GM23338 (cell line): ENCODE results near the gene TMEM158. TPM values are rescaled to one million over a fixed set of nuclear protein-coding genes. Genes with fewer than 3 reads are reported as not detected.

ENCODE experiments used
- ATAC-seq: fragments of 200-7000 bp; cut with Tn5 transposase; 3 replicates; pipeline ENCODE4 v1.9.1; 2020
- DNase-seq: peaks from one replicate; pipeline ENCODE4 v3.0.0-alpha.2; 2015; ENCODE audit warnings: low spot score
- H2AFZ ChIP-seq: fragments of 200-600 bp; sonication (generic); 2 replicates; pipeline ENCODE4 v1.8.0; 2016; ENCODE audit warnings: antibody characterized with exemption, mild to moderate bottlenecking, moderate library complexity
- H3F3A ChIP-seq: fragments of 200-600 bp; sonication (generic); replicated peaks from 2 replicates; pipeline ENCODE4 v1.8.0; 2017; ENCODE audit warnings: antibody characterized with exemption, mixed run types, low read depth
- H3K27ac ChIP-seq: fragments of 200-600 bp; sonication (generic); 2 replicates; pipeline ENCODE4 v1.6.1; 2016; ENCODE audit warnings: low read depth
- H3K27me3 ChIP-seq: fragments of 200-600 bp; sonication (generic); 2 replicates; pipeline ENCODE4 v1.8.0; 2016; ENCODE audit warnings: mild to moderate bottlenecking, mixed run types, moderate library complexity; ENCODE audit not compliant: insufficient read depth
- H3K36me3 ChIP-seq: fragments of 200-600 bp; sonication (generic); 2 replicates; pipeline ENCODE4 v1.8.0; 2016; ENCODE audit warnings: mild to moderate bottlenecking; ENCODE audit not compliant: insufficient read depth
- H3K4me1 ChIP-seq: fragments of 200-600 bp; sonication (generic); 2 replicates; pipeline ENCODE4 v1.8.0; 2016; ENCODE audit warnings: mild to moderate bottlenecking, moderate library complexity; ENCODE audit not compliant: insufficient read depth
- H3K4me2 ChIP-seq: fragments of 200-600 bp; sonication (generic); 2 replicates; pipeline ENCODE4 v1.7.1; 2017; ENCODE audit warnings: mixed run types
- H3K4me3 ChIP-seq: fragments of 200-600 bp; sonication (generic); 2 replicates; pipeline ENCODE4 v1.6.1; 2016; ENCODE audit warnings: mixed run types
- H3K79me2 ChIP-seq: fragments of 200-600 bp; sonication (generic); replicated peaks from 2 replicates; pipeline ENCODE4 v1.8.0; 2017; ENCODE audit warnings: mild to moderate bottlenecking; ENCODE audit not compliant: insufficient read depth
- H3K9me2 ChIP-seq: fragments of 200-600 bp; sonication (generic); 2 replicates; pipeline ENCODE4 v1.8.0; 2017; ENCODE audit not compliant: insufficient read depth
- H4K20me1 ChIP-seq: fragments of 200-600 bp; sonication (generic); replicated peaks from 2 replicates; pipeline ENCODE4 v1.8.0; 2017; ENCODE audit warnings: mild to moderate bottlenecking; ENCODE audit not compliant: insufficient read depth
- H3K27ac Mint-ChIP-seq: 2 replicates; pipeline ENCODE4 v1.8.0; 2020; ENCODE audit warnings: inconsistent platforms, mild to moderate bottlenecking, moderate library complexity, mixed read lengths
- H3K27me3 Mint-ChIP-seq: 3 replicates; pipeline ENCODE4 v1.8.0; 2022; ENCODE audit warnings: low read depth, mild to moderate bottlenecking, moderate library complexity, mixed read lengths, inconsistent platforms; ENCODE audit not compliant: insufficient read depth, poor library complexity
- H3K36me3 Mint-ChIP-seq: 3 replicates; pipeline ENCODE4 v1.8.0; 2021; ENCODE audit warnings: low read depth, mild to moderate bottlenecking, inconsistent platforms, moderate library complexity, mixed read lengths
- H3K4me1 Mint-ChIP-seq: 3 replicates; pipeline ENCODE4 v1.8.0; 2020; ENCODE audit warnings: mild to moderate bottlenecking, inconsistent platforms, mixed read lengths
- H3K4me3 Mint-ChIP-seq: 3 replicates; pipeline ENCODE4 v1.8.0; 2021; ENCODE audit warnings: moderate library complexity, mild to moderate bottlenecking, inconsistent platforms, mixed read lengths
- H3K9me3 Mint-ChIP-seq: 3 replicates; pipeline ENCODE4 v1.8.0; 2020; ENCODE audit warnings: moderate library complexity, mild to moderate bottlenecking, inconsistent platforms, mixed read lengths
- CREB1 ChIP-seq: fragments of 250-450 bp; sonication (Bioruptor Pico); IDR thresholded peaks from 2 replicates; pipeline ENCODE4 v1.5.0; 2020; ENCODE audit warnings: low read depth, mild to moderate bottlenecking, moderate library complexity
- EZH2 ChIP-seq: fragments of 200-600 bp; sonication (generic); IDR thresholded peaks from one replicate; pipeline ENCODE4 v1.8.0; 2017; ENCODE audit warnings: antibody characterized with exemption, mild to moderate bottlenecking, low read depth; ENCODE audit not compliant: unreplicated experiment
- EZH2phosphoT487 ChIP-seq: fragments of 200-600 bp; sonication (generic); IDR thresholded peaks from one replicate; pipeline ENCODE4 v1.8.1; 2018; ENCODE audit warnings: antibody characterized with exemption; ENCODE audit not compliant: unreplicated experiment
- JUNB ChIP-seq: IDR thresholded peaks from one replicate; pipeline ENCODE4 v1.6.1; 2016; ENCODE audit warnings: antibody characterized with exemption; ENCODE audit not compliant: unreplicated experiment
- NANOG ChIP-seq: IDR thresholded peaks from 2 replicates; pipeline ENCODE4 v1.6.1; 2016; ENCODE audit warnings: antibody characterized with exemption, borderline replicate concordance
- STAT1 ChIP-seq: IDR thresholded peaks from one replicate; pipeline ENCODE4 v1.6.1; 2016; ENCODE audit warnings: antibody characterized with exemption; ENCODE audit not compliant: unreplicated experiment
- ZNF114 ChIP-seq: fragments of 250-450 bp; sonication (Bioruptor Pico); IDR thresholded peaks from 2 replicates; pipeline ENCODE4 v1.5.0; 2020; ENCODE audit warnings: mild to moderate bottlenecking, moderate library complexity
- polyA plus RNA-seq: library from polyadenylated mRNA; unstranded; fragments of >200 nt; fragmentation: Nextera tagmentation; extraction: Ambion mirVana; gene quantifications from 2 replicates; pipeline ENCODE4 v1.2.1, GENCODE V29; 2016
- total RNA-seq: library from RNA; depleted of rRNA; stranded (reverse); fragments of >200 nt; shearing (Covaris generic); gene quantifications from 2 replicates; pipeline ENCODE4 v1.2.3, GENCODE V29; 2014
- TF ChIP-seq, protein P1 (sequence below): fragments of 250-450 bp; sonication (Bioruptor Pico); IDR thresholded peaks from 2 replicates; pipeline ENCODE4 v1.5.0; 2020; ENCODE audit warnings: mild to moderate bottlenecking, moderate library complexity
- TF ChIP-seq, protein P2 (sequence below): IDR thresholded peaks from 2 replicates; pipeline ENCODE4 v1.6.1; 2016; ENCODE audit warnings: antibody characterized with exemption

The TMEM158 gene
- total and polyA plus RNA-seq, 2 experiments from 2014 or later, result 9.6 to 16.9 TPM

DNA sequence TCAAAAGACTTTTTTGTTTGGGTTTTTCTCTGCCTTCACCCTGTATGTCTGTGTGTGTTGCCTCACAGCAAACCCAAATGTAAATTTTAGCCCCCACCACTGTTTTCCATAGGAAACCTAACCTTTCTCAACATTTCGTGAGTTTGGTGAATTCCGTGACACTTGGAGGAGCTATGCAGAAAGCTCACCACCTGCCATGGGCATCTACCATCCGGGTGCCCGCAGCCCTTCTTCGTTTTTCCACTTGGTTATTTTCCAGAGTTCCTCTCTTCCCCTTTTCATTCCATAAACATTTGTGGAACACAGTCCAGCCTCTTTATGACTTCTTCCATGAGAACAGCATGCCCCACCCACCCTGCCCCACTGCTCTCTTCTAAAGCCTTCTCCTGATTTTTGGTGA is 31.3 kb downstream of the TMEM158 start:
- peaks cover 8% of the 10 kb centered on the region for H3K27me3 Mint-ChIP-seq
- H3K27ac Mint-ChIP-seq, result no peak overlapping the region
- peaks cover 3% of the 10 kb centered on the region for H3K4me1 Mint-ChIP-seq
- DNase-seq, result no peak
- H3K9me3 Mint-ChIP-seq, result no peaks in the 10 kb centered on the region
- no peak overlapping the region for H3K4me3 Mint-ChIP-seq
- no peaks in the 10 kb centered on the region for H3K36me3 ChIP-seq
- no peak overlapping the region for H3K4me2 ChIP-seq
- no peaks in the 10 kb centered on the region for H3K9me2 ChIP-seq
- H3K79me2 ChIP-seq, result no peaks in the 10 kb centered on the region
- no peak overlapping the region for H3K27ac ChIP-seq
- H3K4me3 ChIP-seq, result no peak overlapping the region
- H3F3A ChIP-seq, result no peaks in the 10 kb centered on the region
- TF ChIP-seq ZNF114 (CRISPR knock-in tag) (no peak), NANOG (no peak), STAT1 (no peak), EZH2phosphoT487 (no peak), EZH2 (no peak), CREB1 (CRISPR knock-in tag) (no peak), JUNB (no peak)
- TF ChIP-seq, protein P1, sequence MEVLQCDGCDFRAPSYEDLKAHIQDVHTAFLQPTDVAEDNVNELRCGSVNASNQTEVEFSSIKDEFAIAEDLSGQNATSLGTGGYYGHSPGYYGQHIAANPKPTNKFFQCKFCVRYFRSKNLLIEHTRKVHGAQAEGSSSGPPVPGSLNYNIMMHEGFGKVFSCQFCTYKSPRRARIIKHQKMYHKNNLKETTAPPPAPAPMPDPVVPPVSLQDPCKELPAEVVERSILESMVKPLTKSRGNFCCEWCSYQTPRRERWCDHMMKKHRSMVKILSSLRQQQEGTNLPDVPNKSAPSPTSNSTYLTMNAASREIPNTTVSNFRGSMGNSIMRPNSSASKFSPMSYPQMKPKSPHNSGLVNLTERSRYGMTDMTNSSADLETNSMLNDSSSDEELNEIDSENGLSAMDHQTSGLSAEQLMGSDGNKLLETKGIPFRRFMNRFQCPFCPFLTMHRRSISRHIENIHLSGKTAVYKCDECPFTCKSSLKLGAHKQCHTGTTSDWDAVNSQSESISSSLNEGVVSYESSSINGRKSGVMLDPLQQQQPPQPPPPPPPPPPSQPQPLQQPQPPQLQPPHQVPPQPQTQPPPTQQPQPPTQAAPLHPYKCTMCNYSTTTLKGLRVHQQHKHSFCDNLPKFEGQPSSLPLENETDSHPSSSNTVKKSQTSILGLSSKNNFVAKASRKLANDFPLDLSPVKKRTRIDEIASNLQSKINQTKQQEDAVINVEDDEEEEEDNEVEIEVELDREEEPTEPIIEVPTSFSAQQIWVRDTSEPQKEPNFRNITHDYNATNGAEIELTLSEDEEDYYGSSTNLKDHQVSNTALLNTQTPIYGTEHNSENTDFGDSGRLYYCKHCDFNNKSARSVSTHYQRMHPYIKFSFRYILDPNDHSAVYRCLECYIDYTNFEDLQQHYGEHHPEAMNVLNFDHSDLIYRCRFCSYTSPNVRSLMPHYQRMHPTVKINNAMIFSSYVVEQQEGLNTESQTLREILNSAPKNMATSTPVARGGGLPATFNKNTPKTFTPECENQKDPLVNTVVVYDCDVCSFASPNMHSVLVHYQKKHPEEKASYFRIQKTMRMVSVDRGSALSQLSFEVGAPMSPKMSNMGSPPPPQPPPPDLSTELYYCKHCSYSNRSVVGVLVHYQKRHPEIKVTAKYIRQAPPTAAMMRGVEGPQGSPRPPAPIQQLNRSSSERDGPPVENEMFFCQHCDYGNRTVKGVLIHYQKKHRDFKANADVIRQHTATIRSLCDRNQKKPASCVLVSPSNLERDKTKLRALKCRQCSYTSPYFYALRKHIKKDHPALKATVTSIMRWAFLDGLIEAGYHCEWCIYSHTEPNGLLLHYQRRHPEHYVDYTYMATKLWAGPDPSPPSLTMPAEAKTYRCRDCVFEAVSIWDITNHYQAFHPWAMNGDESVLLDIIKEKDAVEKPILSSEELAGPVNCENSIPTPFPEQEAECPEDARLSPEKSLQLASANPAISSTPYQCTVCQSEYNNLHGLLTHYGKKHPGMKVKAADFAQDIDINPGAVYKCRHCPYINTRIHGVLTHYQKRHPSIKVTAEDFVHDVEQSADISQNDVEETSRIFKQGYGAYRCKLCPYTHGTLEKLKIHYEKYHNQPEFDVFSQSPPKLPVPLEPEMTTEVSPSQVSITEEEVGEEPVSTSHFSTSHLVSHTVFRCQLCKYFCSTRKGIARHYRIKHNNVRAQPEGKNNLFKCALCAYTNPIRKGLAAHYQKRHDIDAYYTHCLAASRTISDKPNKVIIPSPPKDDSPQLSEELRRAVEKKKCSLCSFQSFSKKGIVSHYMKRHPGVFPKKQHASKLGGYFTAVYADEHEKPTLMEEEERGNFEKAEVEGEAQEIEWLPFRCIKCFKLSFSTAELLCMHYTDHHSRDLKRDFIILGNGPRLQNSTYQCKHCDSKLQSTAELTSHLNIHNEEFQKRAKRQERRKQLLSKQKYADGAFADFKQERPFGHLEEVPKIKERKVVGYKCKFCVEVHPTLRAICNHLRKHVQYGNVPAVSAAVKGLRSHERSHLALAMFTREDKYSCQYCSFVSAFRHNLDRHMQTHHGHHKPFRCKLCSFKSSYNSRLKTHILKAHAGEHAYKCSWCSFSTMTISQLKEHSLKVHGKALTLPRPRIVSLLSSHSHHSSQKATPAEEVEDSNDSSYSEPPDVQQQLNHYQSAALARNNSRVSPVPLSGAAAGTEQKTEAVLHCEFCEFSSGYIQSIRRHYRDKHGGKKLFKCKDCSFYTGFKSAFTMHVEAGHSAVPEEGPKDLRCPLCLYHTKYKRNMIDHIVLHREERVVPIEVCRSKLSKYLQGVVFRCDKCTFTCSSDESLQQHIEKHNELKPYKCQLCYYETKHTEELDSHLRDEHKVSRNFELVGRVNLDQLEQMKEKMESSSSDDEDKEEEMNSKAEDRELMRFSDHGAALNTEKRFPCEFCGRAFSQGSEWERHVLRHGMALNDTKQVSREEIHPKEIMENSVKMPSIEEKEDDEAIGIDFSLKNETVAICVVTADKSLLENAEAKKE, result no peak
- TF ChIP-seq, protein P2, sequence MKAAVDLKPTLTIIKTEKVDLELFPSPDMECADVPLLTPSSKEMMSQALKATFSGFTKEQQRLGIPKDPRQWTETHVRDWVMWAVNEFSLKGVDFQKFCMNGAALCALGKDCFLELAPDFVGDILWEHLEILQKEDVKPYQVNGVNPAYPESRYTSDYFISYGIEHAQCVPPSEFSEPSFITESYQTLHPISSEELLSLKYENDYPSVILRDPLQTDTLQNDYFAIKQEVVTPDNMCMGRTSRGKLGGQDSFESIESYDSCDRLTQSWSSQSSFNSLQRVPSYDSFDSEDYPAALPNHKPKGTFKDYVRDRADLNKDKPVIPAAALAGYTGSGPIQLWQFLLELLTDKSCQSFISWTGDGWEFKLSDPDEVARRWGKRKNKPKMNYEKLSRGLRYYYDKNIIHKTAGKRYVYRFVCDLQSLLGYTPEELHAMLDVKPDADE, result no peak
- no peaks in the 10 kb centered on the region for H3K36me3 Mint-ChIP-seq
- no peaks in the 10 kb centered on the region for H3K27me3 ChIP-seq
- H3K4me1 ChIP-seq, result 0 out of 2 replicates have a peak, but pooled peaks cover 3% of the 10 kb centered on the region
- ATAC-seq, result no peak
- no peaks in the 10 kb centered on the region for H4K20me1 ChIP-seq
- no peak overlapping the region for H2AFZ ChIP-seq
